HL-60/S4 treated with retinoic acid at 250 ng/mL for 4 days and 3 days (cell line): ENCODE measurements around the gene MAP4K2.

ENCODE experiments used
- in situ Hi-C: fragments of 300-500 bp; cut with MboI; formaldehyde crosslinking; loops from 2 replicates; pipeline ENCODE4 v1.7.0; 2022; ENCODE audit warnings: low sequenced_read_pairs

MAP4K2 gene

DNA sequence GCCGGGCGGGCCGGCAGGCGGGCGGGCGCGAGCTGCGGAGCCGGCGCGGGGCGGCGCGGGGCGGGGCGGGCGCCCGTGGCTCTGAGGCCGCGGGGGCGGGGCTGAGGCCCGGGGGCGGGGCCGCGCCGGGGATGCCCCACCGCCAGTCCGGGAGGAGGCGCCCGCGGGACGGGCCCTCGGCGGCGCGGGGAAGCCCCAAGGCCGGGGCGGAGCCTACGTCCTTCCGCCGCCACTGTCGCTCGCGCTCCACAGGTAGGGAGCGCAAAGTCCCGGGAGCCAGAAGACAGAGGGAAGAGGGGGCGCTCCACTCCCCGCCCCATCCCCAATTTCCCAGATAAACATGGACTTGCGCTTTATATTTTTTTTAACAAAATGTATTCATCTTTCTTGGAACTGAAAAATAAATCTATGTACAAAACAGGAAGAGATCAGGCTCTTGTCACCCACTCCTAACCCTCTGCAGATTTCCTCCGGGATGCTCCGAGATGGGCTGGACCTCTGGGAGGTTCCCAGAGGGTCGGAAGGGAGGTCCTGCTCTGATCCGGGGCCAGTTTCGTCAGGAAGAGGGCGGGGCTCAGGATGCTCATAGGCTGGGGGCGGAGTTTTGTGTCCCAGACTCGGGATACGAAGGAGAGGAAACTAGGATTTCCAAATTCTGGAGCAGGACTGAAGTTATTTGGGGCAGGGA is at the start of gene MAP4K2:
TSS of gene MAP4K2 (minus strand) at position 57 of the 688 bp plus-strand sequence. CDS start 65 bp downstream, outside the sequence.
- in situ Hi-C loops, result no loop called here

DNA sequence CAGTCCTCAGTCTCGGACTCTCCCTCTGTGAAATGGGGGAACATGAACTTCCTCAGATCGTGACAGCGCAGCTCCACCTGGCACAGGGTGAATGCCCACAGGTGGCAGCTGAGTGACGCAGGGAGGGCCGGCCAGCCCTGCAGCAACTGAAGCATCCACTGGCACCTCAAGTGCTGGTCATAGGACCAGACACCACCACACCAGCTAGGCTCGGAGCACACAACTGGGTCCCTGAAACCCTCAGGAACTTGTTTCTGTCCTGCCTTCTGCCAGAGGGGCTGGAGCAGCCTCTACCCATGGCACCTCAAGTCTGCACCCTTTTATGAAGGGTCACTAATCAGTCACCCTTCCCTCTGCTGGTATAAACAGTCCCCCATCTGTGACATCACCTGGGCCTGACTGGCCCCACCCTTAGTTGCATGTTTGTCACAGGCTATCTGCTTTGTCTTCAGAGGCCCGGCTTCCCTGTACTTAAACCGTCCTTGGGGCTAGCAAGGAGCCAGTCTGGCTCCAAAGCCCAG is 48.9 kb upstream of the MAP4K2 start:
- in situ Hi-C loops, result no loop called here

- in situ Hi-C loops, result no loop called here
Observed at GRCh38 chr11:64850979-64851567, 48.1 kb upstream of the MAP4K2 start.

DNA sequence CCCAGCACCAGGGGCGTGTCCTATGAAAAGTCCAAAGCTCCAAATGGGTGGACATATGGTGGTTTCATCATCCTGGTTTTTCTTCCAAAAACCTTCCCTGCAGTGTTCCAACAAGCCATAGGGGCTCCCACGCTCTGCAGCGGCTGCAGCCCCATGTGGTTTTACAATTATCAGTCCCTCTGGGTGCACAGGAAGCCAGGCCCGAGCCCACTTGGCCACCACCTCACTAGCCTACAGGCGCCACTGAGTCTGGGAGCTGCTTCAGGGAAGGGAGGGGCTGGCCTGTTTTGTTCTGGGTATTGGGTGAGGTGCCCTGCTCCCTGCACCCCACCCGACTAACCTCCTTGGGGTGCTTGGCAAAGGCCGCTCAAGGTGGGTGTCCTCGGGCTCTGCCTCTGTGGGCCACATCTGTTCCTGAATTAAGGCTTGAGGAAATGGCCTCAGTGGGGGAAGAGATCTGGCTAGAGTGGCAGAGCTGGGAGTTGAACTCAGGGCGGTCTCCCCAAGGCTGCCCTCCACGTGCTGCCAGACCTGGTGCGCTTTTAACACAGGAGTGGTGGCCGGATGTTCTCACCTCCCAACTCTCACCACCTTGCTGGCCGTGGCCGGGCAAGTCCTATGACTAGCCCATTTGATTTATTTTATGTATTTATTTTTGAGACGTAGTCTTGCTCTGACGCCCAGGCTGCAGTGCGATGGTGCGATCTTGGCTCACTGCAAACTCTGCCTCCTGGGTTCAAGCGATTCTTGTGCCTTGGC is 46.8 kb upstream of the MAP4K2 start:
- in situ Hi-C loops, result loop anchor here (5.0 kb wide), 1 partner anchor 43 kb away; no protein-coding TSS in a partner anchor

DNA sequence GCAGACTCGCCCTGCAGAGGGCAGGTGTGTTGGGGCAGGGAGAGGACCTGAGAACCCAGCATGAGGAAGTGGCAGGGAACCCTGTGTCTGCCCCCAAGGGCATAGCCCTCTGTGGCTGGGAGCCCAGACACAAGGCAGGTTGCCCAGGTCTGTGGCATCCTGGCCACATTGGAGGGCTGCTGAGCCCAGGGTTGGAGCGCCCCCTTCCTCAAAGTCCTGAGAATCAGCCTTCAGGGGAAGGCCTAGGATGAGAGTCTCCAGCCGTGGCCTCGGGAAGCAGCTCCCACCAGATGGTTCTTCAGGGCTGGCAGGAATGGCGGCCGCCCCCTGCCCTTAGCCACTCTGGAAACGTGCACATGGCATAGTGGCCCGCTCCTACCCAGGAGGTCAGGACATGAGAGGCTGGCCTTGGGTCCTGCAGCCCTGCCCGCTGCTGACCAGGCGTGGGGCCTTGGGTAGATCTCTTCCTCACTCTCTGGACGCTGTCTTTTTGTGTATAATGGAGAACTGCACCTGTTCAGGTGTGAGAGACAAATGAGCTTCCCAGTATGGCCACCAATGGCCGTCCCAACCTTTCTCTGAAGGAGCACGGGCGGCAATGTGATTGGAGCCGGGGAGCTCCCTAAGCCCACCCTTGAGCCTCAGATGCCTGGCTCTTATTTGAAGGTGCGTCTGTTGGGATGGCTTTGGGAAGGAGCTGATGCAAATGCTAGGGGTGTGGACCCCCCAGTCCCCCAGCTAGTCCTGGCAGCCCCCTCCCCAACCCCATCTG is 46.0 kb upstream of the MAP4K2 start:
- in situ Hi-C loops, result loop anchor here (5.0 kb wide), 1 partner anchor 43 kb away; no protein-coding TSS in a partner anchor

DNA sequence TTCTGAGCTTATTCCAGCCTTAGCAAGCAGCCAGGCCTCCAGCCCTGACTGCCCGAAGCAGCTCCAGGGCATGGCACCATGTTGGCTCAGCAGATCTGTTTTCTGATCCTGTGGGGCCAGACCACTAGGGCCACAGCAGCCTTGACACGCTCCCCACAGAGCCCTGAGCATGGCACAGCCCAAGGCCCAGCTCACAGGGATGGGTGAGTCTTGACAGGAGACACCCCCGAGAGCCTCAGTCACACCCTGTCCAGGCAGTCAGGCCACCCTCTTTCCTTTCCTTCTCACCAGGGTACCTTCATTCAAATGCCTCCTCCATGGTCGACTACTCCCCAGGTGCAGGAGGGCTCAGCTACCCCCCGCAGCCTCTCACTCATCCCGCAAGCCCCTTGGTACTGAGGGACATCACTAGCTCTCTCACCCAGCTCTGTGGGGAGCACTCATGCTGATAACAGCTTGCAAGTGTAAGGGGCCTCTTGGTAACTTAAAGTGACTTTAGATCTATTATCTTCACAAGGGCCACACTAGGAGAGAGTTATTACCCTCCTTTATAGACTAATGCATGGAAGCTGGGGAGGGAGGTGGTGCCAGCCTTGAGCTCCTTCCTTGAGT is 45.3 kb upstream of the MAP4K2 start:
- in situ Hi-C loops, result loop anchor here (5.0 kb wide), 1 partner anchor 44 kb away; no protein-coding TSS in a partner anchor

DNA sequence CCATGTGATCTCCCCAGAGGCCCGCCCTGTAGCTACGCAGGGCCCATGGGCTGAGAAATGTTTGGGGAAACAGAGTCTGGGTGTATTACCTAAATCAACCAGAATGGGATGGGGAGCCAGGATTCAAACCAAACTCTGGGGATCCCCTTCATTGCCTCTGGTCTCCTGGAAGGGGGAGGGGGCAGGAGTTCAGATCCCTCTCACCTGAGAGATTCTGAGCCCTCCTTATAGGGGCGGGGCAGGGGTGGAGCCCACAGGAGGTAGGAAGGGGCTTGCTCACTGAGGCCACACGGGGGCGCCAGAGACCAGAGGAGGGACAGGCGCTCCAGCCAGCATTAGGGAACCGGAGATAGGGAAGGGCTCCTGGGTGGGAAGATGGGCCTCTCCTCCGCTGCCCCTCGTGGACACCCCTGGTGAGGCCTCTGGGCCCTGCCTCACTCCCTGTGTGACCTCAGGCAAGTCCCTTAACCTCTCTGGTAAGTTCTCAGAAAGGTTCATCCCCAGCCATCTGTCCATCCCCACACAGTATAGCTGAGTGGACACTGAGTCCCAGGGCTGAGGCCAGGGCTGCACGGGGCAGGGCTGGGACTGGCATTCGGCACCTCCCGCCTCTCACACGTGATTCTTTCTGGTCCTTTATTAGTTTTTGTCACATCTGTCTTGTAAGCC is 44.1 kb upstream of the MAP4K2 start:
- in situ Hi-C loops, result loop anchor here (5.0 kb wide), 1 partner anchor 45 kb away; no protein-coding TSS in a partner anchor

DNA sequence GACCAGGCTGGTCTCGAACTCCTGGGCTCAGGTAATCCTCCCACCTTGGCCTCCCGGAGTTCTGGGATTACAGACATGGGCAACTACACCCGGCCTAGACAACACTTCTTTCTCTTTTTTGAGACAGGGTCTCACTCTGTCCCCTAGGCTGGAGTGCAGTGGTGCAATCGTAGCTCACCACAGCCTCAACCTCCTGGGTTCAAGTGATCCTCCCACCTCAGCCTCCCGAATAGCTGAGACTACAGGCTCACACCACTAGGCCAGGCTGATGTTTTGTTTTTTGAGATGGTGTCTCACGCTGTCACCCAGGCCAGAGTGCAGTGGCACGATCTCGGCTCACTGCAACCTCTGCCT is 42.7 kb upstream of the MAP4K2 start:
- in situ Hi-C loops, result loop anchor here (5.0 kb wide), 1 partner anchor 47 kb away; no protein-coding TSS in a partner anchor

DNA sequence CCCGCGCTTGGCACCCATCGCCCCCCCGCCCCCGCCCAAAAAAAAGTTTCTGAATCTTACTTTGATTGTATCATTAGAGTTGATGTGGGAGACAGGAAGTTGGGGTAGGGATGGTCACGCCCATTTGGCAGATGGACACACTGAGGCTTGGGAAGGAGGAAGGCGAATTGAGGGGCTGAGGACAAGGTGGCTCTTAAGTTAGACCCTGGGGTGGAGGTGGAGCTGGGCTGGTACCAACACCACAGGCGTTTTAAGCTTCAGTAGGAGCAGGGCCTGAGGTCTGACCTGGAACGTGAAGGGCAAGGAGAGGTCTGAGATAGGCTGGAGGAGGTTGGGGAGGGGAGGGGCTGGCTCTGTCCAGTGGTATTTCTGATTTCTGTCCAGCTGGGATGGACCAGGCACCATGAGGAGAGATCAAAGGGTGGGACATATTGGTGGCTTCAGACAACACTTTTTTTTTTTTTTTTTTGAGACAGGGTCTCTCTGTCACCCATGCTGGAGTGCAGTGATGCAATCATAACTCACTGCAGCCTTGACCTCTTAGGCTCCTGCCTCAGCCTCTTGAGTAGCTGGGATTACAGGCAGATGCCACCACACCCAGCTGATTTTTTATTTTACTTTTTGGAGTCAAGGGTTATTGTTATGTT is 42.2 kb upstream of the MAP4K2 start:
- in situ Hi-C loops, result loop anchor here (5.0 kb wide), 1 partner anchor 47 kb away; no protein-coding TSS in a partner anchor

DNA sequence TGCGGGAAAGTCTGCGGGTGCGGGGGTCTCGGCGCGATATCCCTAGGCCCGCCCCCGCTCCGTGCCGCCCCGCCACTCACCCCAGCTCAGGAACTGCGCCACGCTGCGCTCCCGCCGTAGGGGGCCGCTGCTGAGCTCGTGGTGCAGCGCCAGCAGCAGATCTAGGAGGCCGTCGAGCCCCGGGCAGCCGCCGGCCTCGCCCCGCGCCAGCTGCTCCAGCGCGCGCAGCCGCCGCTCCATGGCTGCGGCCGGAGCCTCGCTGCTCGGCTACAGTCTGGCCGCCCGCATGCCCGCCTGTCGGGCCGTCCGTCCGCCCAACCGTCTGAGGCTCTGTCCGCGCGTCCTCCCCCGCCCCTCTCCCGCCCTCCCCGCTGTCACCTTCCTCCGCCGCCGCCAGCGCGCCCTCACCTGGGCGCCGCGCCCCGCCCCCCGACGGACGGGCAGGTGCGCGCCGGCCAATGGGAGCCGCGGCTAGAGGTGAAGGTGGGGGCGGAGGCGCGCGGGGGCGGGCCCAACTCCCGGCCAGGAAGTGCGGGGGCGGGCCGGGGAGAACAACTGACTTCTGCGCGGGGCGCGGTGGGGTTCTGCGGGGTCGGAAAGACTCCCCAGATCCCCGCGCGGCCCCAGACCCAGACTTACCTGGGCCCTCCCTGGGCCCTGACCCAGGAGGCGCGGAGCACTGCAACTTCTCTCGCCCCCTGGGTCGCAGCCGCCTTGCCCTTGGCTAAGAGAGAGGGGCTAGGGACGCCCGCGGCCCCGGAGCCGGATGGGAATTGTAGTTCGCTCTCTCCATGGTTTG is 41.5 kb upstream of the MAP4K2 start, which contains the start of gene CDC42BPG:
TSS of gene CDC42BPG (minus strand) at position 324 of the 799 bp plus-strand sequence. CDS start at position 240, 84 bp downstream.
- in situ Hi-C loops, result loop anchor here (5.0 kb wide), 1 partner anchor 48 kb away; no protein-coding TSS in a partner anchor

GRCh38 chr11:64843686-64844329 is 40.8 kb upstream of the MAP4K2 start:
- in situ Hi-C loops, result no loop called here

GRCh38 chr11:64842851-64843685 is 40.1 kb upstream of the MAP4K2 start:
- in situ Hi-C loops, result no loop called here

DNA sequence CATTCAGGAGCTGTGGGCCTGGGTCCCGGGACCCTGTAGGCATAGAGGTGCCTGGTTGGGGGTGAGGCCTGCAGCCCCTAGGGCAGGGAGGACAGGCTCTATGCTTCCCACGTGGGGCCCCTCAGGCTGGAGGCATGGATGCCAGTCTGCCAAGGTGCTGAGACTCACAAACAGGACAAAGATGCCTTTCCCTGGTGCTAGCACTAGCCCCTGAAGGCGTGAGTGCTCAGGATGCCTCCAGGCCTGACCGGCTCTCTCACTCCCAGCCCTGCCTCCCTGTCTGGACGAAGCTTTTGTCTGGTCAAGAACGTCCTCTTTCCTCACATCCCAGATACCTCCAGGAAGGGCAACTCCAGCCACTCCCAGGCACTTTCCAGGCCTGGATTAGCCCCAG is 39.3 kb upstream of the MAP4K2 start:
- in situ Hi-C loops, result no loop called here

GRCh38 chr11:64841592-64842365 is 38.8 kb upstream of the MAP4K2 start:
- in situ Hi-C loops, result no loop called here

DNA sequence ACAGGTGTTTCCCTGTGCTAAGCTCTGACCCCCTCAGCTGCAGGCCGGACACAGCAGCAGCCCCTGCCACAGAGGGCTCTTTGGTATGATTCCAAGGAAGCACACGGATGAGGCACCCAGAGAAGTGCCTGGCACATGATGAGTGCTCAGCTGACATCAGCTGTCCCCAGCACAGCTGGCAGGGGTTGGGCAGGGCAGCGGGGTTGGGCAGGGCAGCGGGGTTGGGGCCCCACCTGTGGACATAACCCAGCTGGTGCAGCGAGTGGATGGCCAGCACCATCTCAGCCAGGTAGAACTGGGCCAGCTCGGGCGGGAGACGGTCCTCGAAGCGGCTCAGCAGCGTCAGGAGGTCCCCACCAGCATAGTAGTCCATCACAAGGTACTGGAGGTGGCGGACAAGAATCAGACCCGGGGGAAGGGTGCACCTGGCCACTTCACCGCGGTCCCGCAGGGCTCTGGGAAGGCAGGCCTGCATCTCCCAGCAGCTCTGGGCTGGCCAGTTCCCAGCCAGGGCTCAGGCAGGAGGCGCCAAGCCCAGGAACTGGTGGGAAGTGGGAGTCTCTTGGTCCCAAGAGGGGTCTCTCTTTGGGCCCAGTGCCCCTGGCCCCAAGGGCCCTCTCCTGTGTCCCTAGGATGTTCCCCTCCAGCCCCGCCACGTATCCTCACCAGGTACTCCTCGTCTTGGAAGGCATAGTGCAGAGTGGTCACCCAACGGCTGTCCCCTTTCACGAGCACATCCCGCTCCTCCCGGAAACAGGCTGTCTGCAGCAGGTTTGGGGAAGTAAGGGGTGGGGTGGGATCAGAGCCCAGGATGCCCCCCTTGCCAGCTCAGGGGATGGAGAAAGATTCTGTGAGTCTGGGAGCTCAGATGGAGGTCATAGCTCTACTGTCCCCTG is 37.1 kb upstream of the MAP4K2 start:
- in situ Hi-C loops, result no loop called here
